Body of pancreas (tissue), 4 donors: ENCODE results near the gene MYO1H.

ENCODE experiments used
- CTCF ChIP-seq, 7 experiments: fragments of 450-650 bp in 4 of 7; fragments of 200-600 bp in 3 of 7; sonication (generic) in 3 of 7; IDR thresholded peaks; one replicate each; pipeline ENCODE4 v1.5.1; 2016 to 2019; ENCODE audit warnings: antibody characterized with exemption in 7 of 7
- POLR2A ChIP-seq, 3 donors: fragments of 450-650 bp; IDR thresholded peaks; one replicate each; pipeline ENCODE4 v1.6.1; 2016; ENCODE audit warnings: antibody characterized with exemption in 3 of 3, mild to moderate bottlenecking in 2 of 3

- TF ChIP-seq CTCF (IDR thresholded peaks at IDR 0.05) (no peak), POLR2A (IDR thresholded peaks at IDR 0.05) (no peak)
These were observed 134.8 kb downstream of the MYO1H start for GRCh38 chr12:109482491-109482890.
